OCI-LY7 (cell line): ENCODE data around the gene DHRS3. TPM values are rescaled to one million over a fixed set of nuclear protein-coding genes. Genes with fewer than 3 reads are reported as not detected.

ENCODE experiments used
- BruUV-seq: library from RNA; stranded (reverse); fragments of 400-500 nt; replicated peaks from 2 replicates; lab custom pipeline; 2021; lab: Mats Ljungman, UMichigan
- CTCF ChIA-PET: fragments of 300-600 bp; sonication (Branson Sonifier 250); formaldehyde crosslinking; loops from one replicate; lab custom pipeline; 2022; ENCODE audit warnings: antibody characterized with exemption; ENCODE audit not compliant: unreplicated experiment; lab: Charles Lee
- POLR2A ChIA-PET: fragments of 300-600 bp; sonication (Branson Sonifier 250); formaldehyde crosslinking; loops from one replicate; lab custom pipeline; 2022; ENCODE audit warnings: antibody characterized with exemption; lab: Charles Lee
- DNase-seq: peaks from one replicate; pipeline ENCODE4 v3.0.0-alpha.2; 2015; ENCODE audit warnings: low spot score
- H2AFZ ChIP-seq: fragments of 200-600 bp; sonication (generic), shearing (Covaris generic); 2 replicates; pipeline ENCODE4 v1.6.1; 2014; ENCODE audit warnings: mild to moderate bottlenecking, antibody characterized with exemption, low read length, moderate library complexity
- H3K27ac ChIP-seq: fragments of 200-600 bp; sonication (generic); 2 replicates; pipeline ENCODE4 v1.5.1; 2014; ENCODE audit warnings: mixed run types, low read depth, mild to moderate bottlenecking, moderate library complexity, low read length, inconsistent platforms; ENCODE audit not compliant: poor library complexity, severe bottlenecking
- H3K36me3 ChIP-seq: fragments of 200-600 bp; sonication (generic); 2 replicates; pipeline ENCODE4 v1.6.1; 2014; ENCODE audit warnings: mild to moderate bottlenecking, antibody characterized with exemption, low read length, moderate library complexity, mixed read lengths; ENCODE audit not compliant: insufficient read depth
- H3K4me1 ChIP-seq: fragments of 200-600 bp; sonication (generic); 2 replicates; pipeline ENCODE4 v1.5.1; 2014; ENCODE audit warnings: mild to moderate bottlenecking, low read length; ENCODE audit not compliant: insufficient read depth, poor library complexity, severe bottlenecking
- H3K4me2 ChIP-seq: fragments of 200-600 bp; sonication (generic); 2 replicates; pipeline ENCODE4 v1.6.1; 2014; ENCODE audit warnings: mild to moderate bottlenecking, low read length
- H3K4me3 ChIP-seq: fragments of 200-600 bp; sonication (generic); 2 replicates; pipeline ENCODE4 v1.5.1; 2014; ENCODE audit warnings: mild to moderate bottlenecking, low read depth, low read length; ENCODE audit not compliant: poor library complexity, severe bottlenecking
- H3K79me2 ChIP-seq: fragments of 200-600 bp; sonication (generic); 2 replicates; pipeline ENCODE4 v1.6.1; 2016; ENCODE audit warnings: low read depth, mild to moderate bottlenecking, low read length, moderate library complexity, mixed read lengths; ENCODE audit not compliant: insufficient read depth
- H3K9me2 ChIP-seq: fragments of 200-600 bp; sonication (generic); 2 replicates; pipeline ENCODE4 v1.6.1; 2016; ENCODE audit warnings: mild to moderate bottlenecking, low read length, mixed read lengths; ENCODE audit not compliant: insufficient read depth
- H3K9me3 ChIP-seq: fragments of 200-600 bp; sonication (generic); 2 replicates; pipeline ENCODE4 v1.6.1; 2014; ENCODE audit warnings: mild to moderate bottlenecking, mixed run types, low read length, mixed read lengths
- H4K20me1 ChIP-seq: fragments of 200-600 bp; sonication (generic); 2 replicates; pipeline ENCODE4 v1.6.1; 2014; ENCODE audit warnings: mild to moderate bottlenecking, antibody characterized with exemption, low read length, moderate library complexity, mixed read lengths; ENCODE audit not compliant: insufficient read depth
- CTCF ChIP-seq: fragments of 200-600 bp; sonication (generic); conservative IDR thresholded peaks from 2 replicates; pipeline ENCODE4 v1.5.1; 2014; ENCODE audit warnings: mild to moderate bottlenecking, antibody characterized with exemption, low read length, moderate library complexity, mixed read lengths
- EZH2phosphoT487 ChIP-seq: fragments of 200-600 bp; sonication (generic); IDR thresholded peaks from 2 replicates; pipeline ENCODE4 v1.6.1; 2018; ENCODE audit warnings: low read depth, borderline replicate concordance, mild to moderate bottlenecking, mixed run types, antibody characterized with exemption, low read length, moderate library complexity, mixed read lengths
- intact Hi-C: fragments of 100-400 bp; cut with micrococcal nuclease; formaldehyde crosslinking; loops from one replicate; pipeline ENCODE4 v1.10.0; 2022; ENCODE audit not compliant: unreplicated experiment
- total RNA-seq, 2 experiments: library from RNA; depleted of rRNA in 1 of 2; stranded (reverse); fragments of >200 nt in 1 of 2; shearing (Covaris generic) in 1 of 2; gene quantifications; 2 replicates each; pipeline ENCODE4 v1.2.3, GENCODE V29; 2014 to 2022

Gene DHRS3
- total RNA-seq, 2 experiments from 2014 or later, result not detected

DNA sequence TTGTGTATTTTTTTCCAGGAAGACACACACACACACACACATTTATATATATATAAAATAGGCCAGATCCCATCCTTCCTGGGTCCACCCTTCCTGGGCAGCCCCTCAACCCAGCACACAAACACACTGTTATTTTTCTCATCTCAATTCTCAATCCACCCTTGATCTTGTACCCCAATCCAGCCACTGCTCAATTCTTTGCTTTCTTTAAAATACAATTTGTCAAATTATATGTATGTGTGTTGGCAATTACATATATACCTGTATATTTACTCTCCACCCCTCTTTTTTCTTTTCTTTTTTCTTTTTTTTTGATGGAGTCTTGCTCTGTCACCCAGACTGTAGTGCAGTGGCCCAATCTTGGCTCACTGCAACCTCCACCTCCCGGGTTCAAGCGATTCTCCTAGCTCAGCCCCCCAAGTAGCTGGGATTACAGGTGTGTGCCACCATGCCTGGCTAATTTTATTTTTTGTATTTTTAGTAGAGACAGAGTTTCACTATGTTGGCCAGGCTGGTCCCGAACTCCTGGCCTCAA, 88.3 kb downstream of the DHRS3 start:
- ChIA-PET POLR2A (no interaction called here), CTCF (no interaction called here)
- Histone ChIP-seq H3K79me2 (no peaks in the 10 kb centered on the region), H2AFZ (no peak overlapping the region), H3K36me3 (no peaks in the 10 kb centered on the region), H3K4me1 (no peaks in the 10 kb centered on the region), H3K4me3 (no peak overlapping the region), H4K20me1 (no peaks in the 10 kb centered on the region), H3K27ac (no peak overlapping the region), H3K9me2 (no peaks in the 10 kb centered on the region), H3K4me2 (no peak overlapping the region), H3K9me3 (no peaks in the 10 kb centered on the region)
- intact Hi-C loops, result no loop called here
- BruUV-seq, result no TSS peak
- no peak for TF ChIP-seq CTCF
- no peak for TF ChIP-seq EZH2phosphoT487
- DNase-seq, result no peak

GRCh38 chr1:12528021-12528852, 89.8 kb downstream of the DHRS3 start:
- BruUV-seq, result no TSS peak
- no peak for DNase-seq
- H2AFZ ChIP-seq, result no peak overlapping the region
- no peak overlapping the region for H3K4me3 ChIP-seq
- intact Hi-C loops, result no loop called here
- H3K4me1 ChIP-seq, result no peaks in the 10 kb centered on the region
- H3K9me3 ChIP-seq, result no peaks in the 10 kb centered on the region
- no peaks in the 10 kb centered on the region for H3K9me2 ChIP-seq
- H3K36me3 ChIP-seq, result no peaks in the 10 kb centered on the region
- H3K4me2 ChIP-seq, result no peak overlapping the region
- H4K20me1 ChIP-seq, result no peaks in the 10 kb centered on the region
- ChIA-PET POLR2A (no interaction called here), CTCF (no interaction called here)
- no peaks in the 10 kb centered on the region for H3K79me2 ChIP-seq
- TF ChIP-seq CTCF, result no peak
- TF ChIP-seq EZH2phosphoT487, result no peak
- no peak overlapping the region for H3K27ac ChIP-seq

GRCh38 chr1:12527564-12527963, 90.4 kb downstream of the DHRS3 start:
- no peak for TF ChIP-seq EZH2phosphoT487
- no peak for TF ChIP-seq CTCF
- intact Hi-C loops, result no loop called here
- ChIA-PET POLR2A (no interaction called here), CTCF (no interaction called here)
- no peaks in the 10 kb centered on the region for H4K20me1 ChIP-seq
- no peaks in the 10 kb centered on the region for H3K9me3 ChIP-seq
- no peaks in the 10 kb centered on the region for H3K79me2 ChIP-seq
- H3K4me1 ChIP-seq, result no peaks in the 10 kb centered on the region
- H3K36me3 ChIP-seq, result no peaks in the 10 kb centered on the region
- no peaks in the 10 kb centered on the region for H3K9me2 ChIP-seq
- BruUV-seq, result no TSS peak
- no peak for DNase-seq
- H3K27ac ChIP-seq, result no peak overlapping the region
- H3K4me2 ChIP-seq, result no peak overlapping the region
- H2AFZ ChIP-seq, result no peak overlapping the region
- H3K4me3 ChIP-seq, result no peak overlapping the region
